MM.1S (cell line): ENCODE results near the gene FOXP1.

Experiments
- EZH2 ChIP-seq: fragments of 300-600 bp; sonication (generic); optimal IDR thresholded peaks from 2 replicates; pipeline ENCODE3; 2017; ENCODE audit warnings: low read depth, mild to moderate bottlenecking, antibody characterized with exemption, low read length, mixed read lengths
- TF ChIP-seq, protein P1 (sequence below): fragments of 300-600 bp; sonication (generic); IDR thresholded peaks from 2 replicates; pipeline ENCODE4 v1.5.1; 2016; ENCODE audit warnings: antibody characterized with exemption, low read length, mixed read lengths

GRCh38 chr3:71304684-71305083 is 278.8 kb downstream of the FOXP1 start:
- TF ChIP-seq, protein P1, sequence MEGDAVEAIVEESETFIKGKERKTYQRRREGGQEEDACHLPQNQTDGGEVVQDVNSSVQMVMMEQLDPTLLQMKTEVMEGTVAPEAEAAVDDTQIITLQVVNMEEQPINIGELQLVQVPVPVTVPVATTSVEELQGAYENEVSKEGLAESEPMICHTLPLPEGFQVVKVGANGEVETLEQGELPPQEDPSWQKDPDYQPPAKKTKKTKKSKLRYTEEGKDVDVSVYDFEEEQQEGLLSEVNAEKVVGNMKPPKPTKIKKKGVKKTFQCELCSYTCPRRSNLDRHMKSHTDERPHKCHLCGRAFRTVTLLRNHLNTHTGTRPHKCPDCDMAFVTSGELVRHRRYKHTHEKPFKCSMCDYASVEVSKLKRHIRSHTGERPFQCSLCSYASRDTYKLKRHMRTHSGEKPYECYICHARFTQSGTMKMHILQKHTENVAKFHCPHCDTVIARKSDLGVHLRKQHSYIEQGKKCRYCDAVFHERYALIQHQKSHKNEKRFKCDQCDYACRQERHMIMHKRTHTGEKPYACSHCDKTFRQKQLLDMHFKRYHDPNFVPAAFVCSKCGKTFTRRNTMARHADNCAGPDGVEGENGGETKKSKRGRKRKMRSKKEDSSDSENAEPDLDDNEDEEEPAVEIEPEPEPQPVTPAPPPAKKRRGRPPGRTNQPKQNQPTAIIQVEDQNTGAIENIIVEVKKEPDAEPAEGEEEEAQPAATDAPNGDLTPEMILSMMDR, result 0 out of 2 replicates have a peak, but pooled peaks have one; percentile 3
- no peak for TF ChIP-seq EZH2
